Hematopoietic multipotent progenitor cell (in vitro differentiated cells): ENCODE results near the gene GALNT9. TPM values are rescaled to one million over a fixed set of nuclear protein-coding genes. Genes with fewer than 3 reads are reported as not detected.
"Not testable (repeated sequence)": the region's sequence is repeated elsewhere in the genome, so short reads cannot be mapped to it uniquely, and the experiment has no call there.

Experiments
- DNase-seq, 3 donors: peaks; one replicate each; pipeline ENCODE4 v3.0.0-alpha.2; 2011 to 2015; ENCODE audit warnings: low read depth in 2 of 3, low spot score in 2 of 3
- total RNA-seq: library from RNA; depleted of rRNA; stranded (reverse); fragments of >200 nt; gene quantifications from one replicate; pipeline ENCODE4 v1.2.3, GENCODE V29; 2012

Gene GALNT9
- total RNA-seq, 1 donor = not detected

DNA sequence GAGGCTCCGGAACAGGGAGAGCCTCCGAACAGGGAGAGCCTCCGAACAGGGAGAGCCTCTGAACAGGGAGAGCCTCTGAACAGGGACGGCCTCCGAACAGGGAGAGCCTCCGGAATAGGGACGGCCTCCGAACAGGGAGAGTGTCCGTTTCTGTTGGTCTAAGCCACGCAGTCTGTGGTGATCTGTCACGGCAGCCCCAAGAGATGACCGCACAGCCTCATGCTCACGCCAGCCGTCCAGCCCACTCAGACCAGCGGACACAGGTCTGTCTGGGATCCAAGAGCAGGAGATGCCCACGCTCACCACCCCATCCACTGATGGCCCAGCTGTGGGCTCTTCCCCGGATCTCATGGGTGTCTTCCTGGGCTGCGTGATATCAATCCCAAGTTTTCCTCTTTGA lies 33.3 kb downstream of the GALNT9 start:
- DNase-seq = no peak

- DNase-seq = not testable (repeated sequence)
Observed at GRCh38 chr12:132295561-132295960, 33.8 kb downstream of the GALNT9 start.

- DNase-seq = no peak
Observed at GRCh38 chr12:132295101-132295526, 34.3 kb downstream of the GALNT9 start.

DNA sequence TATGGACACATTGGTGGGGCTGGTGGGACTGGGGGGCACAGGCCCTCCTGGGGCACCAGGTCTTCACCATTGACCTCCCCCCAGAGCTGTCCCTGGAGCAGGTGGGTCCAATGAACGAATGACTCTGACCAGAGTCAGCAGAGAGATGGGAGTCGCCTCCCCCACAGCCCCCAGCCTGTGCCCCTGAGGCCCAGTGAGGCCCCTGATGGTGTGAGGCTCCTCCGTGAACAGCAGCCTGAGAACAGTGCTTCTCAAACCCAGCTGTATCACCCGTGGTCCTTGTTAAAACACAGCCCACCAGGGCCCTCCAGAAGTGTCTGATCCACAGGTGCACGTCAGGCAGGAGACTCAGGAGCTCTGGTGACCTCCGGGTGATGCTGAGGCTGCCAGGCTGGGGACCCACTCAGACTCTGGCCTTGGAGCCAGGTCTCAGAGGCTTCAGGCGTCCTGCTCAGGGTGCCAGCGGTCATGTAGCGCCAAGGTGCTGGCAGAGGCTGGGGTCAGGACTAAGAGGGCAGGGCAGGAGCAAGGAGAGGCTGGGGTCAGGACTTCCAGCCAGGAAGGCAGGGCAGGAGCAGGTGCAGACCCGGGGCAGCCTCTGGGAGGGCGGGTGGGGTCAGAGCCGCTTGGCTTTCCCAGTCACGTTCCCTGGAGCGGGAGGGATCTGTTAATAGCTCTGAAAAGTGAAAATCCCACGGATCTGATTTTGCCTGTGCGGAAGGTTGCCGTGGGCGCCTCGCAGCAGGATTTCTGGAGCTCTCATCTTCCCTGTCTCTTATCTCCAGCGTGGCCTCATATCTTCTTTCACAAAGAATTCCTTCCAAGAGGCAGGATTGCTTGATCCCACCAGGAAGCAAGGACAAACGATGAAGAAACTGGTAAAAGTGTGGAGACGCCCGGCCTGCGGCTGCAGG lies 35.0 kb downstream of the GALNT9 start:
- DNase-seq = no peak

DNA sequence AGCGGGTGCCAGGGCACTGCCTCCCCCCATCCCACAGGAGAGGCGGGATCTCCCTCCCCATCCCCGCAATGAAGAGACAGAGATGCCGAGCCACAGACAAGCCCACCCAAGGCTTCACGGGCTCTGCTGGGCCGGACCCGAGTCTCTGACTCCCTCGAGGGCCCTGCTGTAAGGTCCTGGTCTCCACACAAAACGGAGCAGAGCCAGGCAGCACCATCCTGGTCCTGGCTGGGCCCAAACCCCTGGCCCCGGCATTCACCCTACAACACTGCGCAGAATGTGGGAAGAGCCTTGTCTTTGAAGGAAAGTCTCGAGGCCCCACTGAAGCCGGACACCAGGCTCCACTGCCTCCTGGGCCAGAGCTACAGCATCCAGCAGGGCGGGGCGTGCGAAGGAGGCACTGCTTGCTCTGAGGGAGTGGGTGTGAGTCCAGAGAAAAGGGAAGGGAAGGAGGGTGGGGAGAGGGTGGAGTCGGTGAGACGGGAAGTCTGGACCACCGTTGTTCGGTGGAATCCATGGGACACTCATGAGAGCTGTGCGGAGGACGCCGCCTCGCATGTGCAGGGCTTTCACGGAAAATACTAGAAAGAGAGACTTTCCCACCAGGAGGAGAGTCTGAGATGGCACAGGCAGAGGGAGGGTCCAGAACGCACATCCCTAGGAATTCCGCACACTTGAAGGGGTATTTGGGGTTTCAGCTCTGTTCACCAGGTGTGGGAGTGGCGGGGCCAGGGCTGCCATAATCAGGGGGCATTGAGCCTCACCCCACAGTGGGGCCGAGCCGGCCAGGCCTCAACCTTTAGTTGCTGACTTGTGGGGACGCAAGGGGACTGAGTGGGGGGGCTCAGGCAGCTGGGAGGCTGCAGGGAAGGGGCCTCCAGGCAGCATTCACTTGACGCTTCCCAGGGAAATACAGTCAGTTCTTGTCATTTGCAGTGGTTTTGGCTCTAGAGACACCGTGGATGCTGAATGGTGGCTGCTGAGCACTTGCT lies 36.8 kb downstream of the GALNT9 start:
- DNase-seq = no peak

- no peak for DNase-seq
Observed at GRCh38 chr12:132291402-132292175, 37.8 kb downstream of the GALNT9 start.

DNA sequence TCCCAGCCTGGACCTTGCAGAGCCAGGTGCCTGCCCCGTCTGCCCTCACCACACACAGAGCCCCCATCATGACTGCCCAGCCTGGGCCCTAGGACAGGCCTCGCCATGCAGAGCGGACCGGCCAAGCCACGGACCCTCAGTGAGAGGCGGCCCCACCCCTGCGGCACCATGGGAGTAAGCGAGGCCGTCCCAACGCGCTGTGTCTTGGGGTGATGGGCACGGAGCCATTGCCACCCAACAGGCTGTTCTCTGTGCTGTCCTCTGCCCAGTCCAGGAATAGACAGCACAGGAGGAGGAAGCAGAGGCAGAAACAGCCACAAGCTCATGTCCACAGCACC lies 39.2 kb downstream of the GALNT9 start:
- no peak for DNase-seq

GRCh38 chr12:132289356-132290202 lies 39.8 kb downstream of the GALNT9 start:
- no peak for DNase-seq

DNA sequence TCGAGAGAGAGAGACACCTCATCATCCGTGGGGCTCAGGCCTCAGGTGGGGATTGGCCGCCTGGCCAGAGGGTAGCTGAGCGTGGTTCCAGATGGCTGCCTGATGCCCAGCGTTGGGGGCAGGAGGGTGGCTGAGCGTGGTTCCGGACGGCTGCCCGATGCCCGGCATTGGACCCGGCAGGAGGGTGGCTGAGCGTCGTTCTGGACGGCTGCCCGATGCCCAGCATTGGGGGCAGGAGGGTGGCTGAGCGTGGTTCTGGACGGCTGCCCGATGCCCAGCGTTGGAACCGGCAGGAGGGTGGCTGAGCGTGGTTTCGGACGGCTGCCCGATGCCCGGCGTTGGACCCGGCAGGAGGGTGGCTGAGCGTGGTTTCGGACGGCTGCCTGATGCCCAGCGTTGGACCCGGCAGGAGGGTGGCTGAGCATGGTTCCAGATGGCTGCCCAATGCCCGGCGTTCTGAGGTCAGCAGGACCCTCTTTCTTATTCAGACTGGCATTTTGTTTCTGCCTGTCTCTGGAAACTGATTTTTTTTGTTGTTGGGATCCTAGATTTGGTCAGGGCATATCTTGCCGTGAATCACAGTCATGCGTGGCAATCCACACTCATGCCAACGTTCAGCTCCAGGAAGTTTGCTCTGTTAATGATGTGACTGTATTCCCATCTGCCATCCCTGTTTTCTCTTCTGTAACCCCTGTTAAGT lies 40.7 kb downstream of the GALNT9 start:
- no peak for DNase-seq

GRCh38 chr12:132287391-132288238 lies 41.8 kb downstream of the GALNT9 start:
- DNase-seq = no peak

GRCh38 chr12:132286912-132287311 lies 42.5 kb downstream of the GALNT9 start:
- DNase-seq = no peak

GRCh38 chr12:132285991-132286681 lies 43.3 kb downstream of the GALNT9 start:
- no peak for DNase-seq

- DNase-seq = no peak
Observed at GRCh38 chr12:132284827-132285741, 44.3 kb downstream of the GALNT9 start.

DNA sequence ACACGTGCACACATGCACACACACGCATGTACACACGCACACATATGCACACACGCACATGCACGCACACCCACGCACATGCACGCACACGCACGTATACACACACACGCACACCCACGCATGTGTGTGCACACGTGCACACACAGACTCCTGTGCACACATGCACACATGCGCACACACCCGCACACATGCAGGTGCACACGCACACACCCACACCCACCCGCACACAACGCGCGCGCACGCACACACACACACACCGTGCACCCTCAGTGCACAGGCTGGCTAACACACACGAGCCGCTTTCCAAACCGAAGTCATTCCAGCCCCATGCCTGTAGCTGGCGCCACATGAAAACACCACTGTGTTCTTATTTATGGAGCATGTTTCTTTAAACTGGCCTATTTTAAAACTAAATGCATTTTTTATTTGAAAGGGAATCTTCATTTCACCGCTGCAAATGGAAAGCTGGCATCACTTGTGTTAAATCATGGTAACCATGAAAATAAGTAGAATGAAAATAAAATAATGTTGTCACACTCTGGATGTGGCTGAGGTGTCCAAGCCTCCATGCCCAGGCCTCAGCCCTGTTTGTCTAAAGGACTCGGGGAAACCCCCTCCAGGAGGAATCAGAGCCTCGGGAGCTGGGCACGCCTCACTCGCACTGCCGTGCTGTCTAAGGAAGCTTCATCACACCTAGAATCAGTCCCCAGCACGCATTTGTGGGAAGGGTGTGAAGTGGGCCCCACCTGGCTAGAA lies 45.1 kb downstream of the GALNT9 start:
- peak in 1 of 3 donors; percentile 47 for DNase-seq

GRCh38 chr12:132282950-132283771 lies 46.2 kb downstream of the GALNT9 start:
- DNase-seq = peak in 1 of 3 donors; percentile 51
